ENCODE data around the gene PPP1R7. TPM values are rescaled to one million over a fixed set of nuclear protein-coding genes. Genes with fewer than 3 reads are reported as not detected.
A peak's percentile ranks its signal among the peaks of the same experiment; 100 is the strongest.
"Not testable (repeated sequence)": the region's sequence is repeated elsewhere in the genome, so short reads cannot be mapped to it uniquely, and the experiment has no call there.

Gene PPP1R7, protein sequence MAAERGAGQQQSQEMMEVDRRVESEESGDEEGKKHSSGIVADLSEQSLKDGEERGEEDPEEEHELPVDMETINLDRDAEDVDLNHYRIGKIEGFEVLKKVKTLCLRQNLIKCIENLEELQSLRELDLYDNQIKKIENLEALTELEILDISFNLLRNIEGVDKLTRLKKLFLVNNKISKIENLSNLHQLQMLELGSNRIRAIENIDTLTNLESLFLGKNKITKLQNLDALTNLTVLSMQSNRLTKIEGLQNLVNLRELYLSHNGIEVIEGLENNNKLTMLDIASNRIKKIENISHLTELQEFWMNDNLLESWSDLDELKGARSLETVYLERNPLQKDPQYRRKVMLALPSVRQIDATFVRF
- 46.7 and 73.7 TPM in 2 replicates for total RNA-seq

DNA sequence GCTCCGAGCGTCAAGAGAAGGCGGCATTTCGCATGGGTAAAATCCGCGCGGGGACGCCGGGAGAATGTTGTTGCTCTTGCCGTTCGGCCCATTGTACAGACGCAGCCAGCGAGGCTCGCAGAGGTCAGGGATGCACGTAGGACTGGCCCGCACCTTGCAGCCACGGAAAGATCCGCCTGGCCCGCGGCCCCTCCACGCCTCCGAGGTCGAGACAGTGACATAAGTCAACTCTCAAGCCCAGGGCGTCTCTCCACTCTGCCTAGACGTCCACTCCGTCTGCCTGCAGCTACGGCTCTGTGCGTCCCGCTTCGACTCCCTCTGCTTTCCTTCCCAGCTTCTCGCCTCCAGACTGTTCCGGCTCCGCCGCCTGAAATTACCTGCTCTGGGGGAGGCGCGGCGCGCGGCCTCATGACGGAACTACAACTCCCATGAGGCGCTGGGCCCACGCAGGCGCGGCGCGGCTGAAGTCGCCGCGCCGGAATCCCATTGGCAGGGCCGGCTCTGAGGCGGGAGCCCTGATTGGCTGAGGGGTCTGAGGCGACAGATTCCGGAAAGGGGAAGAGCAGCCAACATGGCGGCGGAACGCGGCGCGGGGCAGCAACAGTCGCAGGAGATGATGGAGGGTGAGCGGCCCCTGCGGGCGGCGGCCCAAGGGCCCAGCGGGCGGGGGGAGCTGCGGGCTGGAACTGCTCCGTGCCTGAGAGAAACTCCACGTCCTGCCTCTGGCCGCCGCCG is at the start of gene PPP1R7:
Gene PPP1R7, plus strand, starts transcription at position 543 of the 735 bp plus-strand sequence. Its CDS starts 29 bp downstream, at position 572.
- H2AFZ ChIP-seq (ENCODE audit: low read length) = peak within 1 kb of the TSS; percentile 99
- H3K9me3 ChIP-seq (ENCODE audit: low read depth, low read length) = no peaks in the 10 kb centered on the region
- H3K27me3 ChIP-seq (ENCODE audit: insufficient read depth, low read length) = no peaks in the 10 kb centered on the region
- DNase-seq (ENCODE audit: insufficient read length, low spot score, missing footprints) = peak; percentile 100
- H3K4me3 ChIP-seq (ENCODE audit: insufficient read depth, low read length) = peak within 1 kb of the TSS; percentile 91
- H3K4me2 ChIP-seq (ENCODE audit: insufficient read depth, low read length) = peak within 1 kb of the TSS; percentile 100
- H3K79me2 ChIP-seq (ENCODE audit: insufficient read depth, low read length) = peaks cover 49% of the 10 kb centered on the region
- H3K4me1 ChIP-seq (ENCODE audit: insufficient read depth, low read length) = peaks cover 32% of the 10 kb centered on the region
- H3K36me3 ChIP-seq (ENCODE audit: insufficient read depth, low read length) = peaks cover 3% of the 10 kb centered on the region
- peak within 1 kb of the TSS; percentile 71 for H3K27ac ChIP-seq (ENCODE audit: low read depth, low read length)
- peaks cover 13% of the 10 kb centered on the region for H4K20me1 ChIP-seq (ENCODE audit: insufficient read depth, low read length)
- TF ChIP-seq, protein P1, sequence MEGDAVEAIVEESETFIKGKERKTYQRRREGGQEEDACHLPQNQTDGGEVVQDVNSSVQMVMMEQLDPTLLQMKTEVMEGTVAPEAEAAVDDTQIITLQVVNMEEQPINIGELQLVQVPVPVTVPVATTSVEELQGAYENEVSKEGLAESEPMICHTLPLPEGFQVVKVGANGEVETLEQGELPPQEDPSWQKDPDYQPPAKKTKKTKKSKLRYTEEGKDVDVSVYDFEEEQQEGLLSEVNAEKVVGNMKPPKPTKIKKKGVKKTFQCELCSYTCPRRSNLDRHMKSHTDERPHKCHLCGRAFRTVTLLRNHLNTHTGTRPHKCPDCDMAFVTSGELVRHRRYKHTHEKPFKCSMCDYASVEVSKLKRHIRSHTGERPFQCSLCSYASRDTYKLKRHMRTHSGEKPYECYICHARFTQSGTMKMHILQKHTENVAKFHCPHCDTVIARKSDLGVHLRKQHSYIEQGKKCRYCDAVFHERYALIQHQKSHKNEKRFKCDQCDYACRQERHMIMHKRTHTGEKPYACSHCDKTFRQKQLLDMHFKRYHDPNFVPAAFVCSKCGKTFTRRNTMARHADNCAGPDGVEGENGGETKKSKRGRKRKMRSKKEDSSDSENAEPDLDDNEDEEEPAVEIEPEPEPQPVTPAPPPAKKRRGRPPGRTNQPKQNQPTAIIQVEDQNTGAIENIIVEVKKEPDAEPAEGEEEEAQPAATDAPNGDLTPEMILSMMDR (IDR thresholded peaks at IDR 0.05; ENCODE audit: extremely low read depth, low read depth, low read length) = no peak

DNA sequence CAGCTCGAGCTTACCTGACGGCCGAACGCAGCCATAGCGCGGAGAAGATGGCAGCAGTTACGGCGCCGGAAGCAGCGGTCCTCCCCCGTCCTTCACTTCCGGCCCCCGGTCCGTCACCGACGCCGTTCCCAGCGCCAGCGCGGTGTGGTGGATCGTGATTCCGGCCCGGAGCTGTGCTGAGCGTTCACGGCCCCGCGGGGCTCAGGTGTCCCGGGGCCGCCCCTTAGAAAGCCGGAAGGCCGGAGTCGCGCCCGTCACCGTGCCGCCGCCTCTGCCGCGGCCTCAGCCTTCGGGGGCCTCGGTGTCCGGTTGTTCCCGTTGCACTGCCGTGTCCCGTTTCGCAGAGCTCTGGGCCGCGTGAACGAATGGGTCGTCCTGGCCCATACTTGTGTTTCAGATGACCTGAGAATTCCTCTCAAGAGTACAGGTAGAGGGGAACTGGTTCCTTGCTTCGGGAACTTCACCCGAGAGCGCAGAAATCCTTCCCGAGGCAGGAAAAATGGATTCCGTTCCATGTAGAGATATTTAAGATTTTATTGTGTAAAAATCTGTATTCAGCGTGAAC is 47.9 kb upstream of the PPP1R7 start, which contains the start of gene MTERF4:
Gene MTERF4, minus strand, starts transcription at position 49 of the 565 bp plus-strand sequence. Its CDS starts 14 bp downstream, at position 35.
- H3K27me3 ChIP-seq (ENCODE audit: insufficient read depth, low read length) = no peaks in the 10 kb centered on the region
- TF ChIP-seq, protein P1 (IDR thresholded peaks at IDR 0.05; ENCODE audit: extremely low read depth, low read depth, low read length) = no peak
- H3K4me2 ChIP-seq (ENCODE audit: insufficient read depth, low read length) = peak within 1 kb of the TSS; percentile 87
- peaks cover 4% of the 10 kb centered on the region for H4K20me1 ChIP-seq (ENCODE audit: insufficient read depth, low read length)
- peak within 1 kb of the TSS; percentile 64 for H3K27ac ChIP-seq (ENCODE audit: low read depth, low read length)
- H3K4me3 ChIP-seq (ENCODE audit: insufficient read depth, low read length) = peak within 1 kb of the TSS; percentile 86
- H3K36me3 ChIP-seq (ENCODE audit: insufficient read depth, low read length) = peaks cover 18% of the 10 kb centered on the region
- peaks cover 53% of the 10 kb centered on the region for H3K79me2 ChIP-seq (ENCODE audit: insufficient read depth, low read length)
- H2AFZ ChIP-seq (ENCODE audit: low read length) = peak within 1 kb of the TSS; percentile 94
- H3K4me1 ChIP-seq (ENCODE audit: insufficient read depth, low read length) = peaks cover 17% of the 10 kb centered on the region
- no peaks in the 10 kb centered on the region for H3K9me3 ChIP-seq (ENCODE audit: low read depth, low read length)
- peak; percentile 98 for DNase-seq (ENCODE audit: insufficient read length, low spot score, missing footprints)

DNA sequence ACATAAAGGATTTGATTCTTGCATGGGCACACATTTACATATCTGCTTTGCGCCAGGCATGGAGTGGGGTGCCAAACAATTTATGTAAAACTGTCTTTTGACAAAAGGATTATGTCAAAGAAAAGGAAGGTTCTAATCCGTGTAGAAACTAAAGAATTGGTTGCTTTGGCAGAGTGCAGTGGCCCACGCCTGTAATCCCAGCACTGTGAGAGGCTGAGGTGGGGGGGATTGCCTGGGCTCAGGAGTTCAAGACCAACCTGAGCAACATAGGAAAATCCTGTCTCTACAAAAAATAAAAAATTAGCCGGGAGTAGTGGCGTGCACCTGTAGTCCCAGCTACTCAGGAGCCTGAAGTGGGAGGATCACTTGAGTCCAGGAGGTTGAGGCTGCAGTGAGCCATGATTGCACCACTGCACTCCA is 47.1 kb upstream of the PPP1R7 start:
- Histone ChIP-seq H2AFZ (ENCODE audit: low read length) (peak overlapping the region; percentile 94), H3K4me3 (ENCODE audit: insufficient read depth, low read length) (peak overlapping the region; percentile 86), H3K4me2 (ENCODE audit: insufficient read depth, low read length) (peak overlapping the region; percentile 87), H3K27me3 (ENCODE audit: insufficient read depth, low read length) (no peaks in the 10 kb centered on the region), H3K36me3 (ENCODE audit: insufficient read depth, low read length) (peaks cover 12% of the 10 kb centered on the region), H4K20me1 (ENCODE audit: insufficient read depth, low read length) (peaks cover 4% of the 10 kb centered on the region), H3K4me1 (ENCODE audit: insufficient read depth, low read length) (peaks cover 17% of the 10 kb centered on the region), H3K27ac (ENCODE audit: low read depth, low read length) (peak overlapping the region; percentile 64), H3K9me3 (ENCODE audit: low read depth, low read length) (no peaks in the 10 kb centered on the region), H3K79me2 (ENCODE audit: insufficient read depth, low read length) (peaks cover 45% of the 10 kb centered on the region)
- TF ChIP-seq, protein P1 (IDR thresholded peaks at IDR 0.05; ENCODE audit: extremely low read depth, low read depth, low read length) = no peak
- DNase-seq (ENCODE audit: insufficient read length, low spot score, missing footprints) = no peak

GRCh38 chr2:241104611-241105010 is 45.7 kb upstream of the PPP1R7 start:
- H3K4me3 ChIP-seq (ENCODE audit: insufficient read depth, low read length); H2AFZ ChIP-seq (ENCODE audit: low read length); H3K27ac ChIP-seq (ENCODE audit: low read depth, low read length); H3K9me3 ChIP-seq (ENCODE audit: low read depth, low read length); H4K20me1 ChIP-seq (ENCODE audit: insufficient read depth, low read length); H3K4me2 ChIP-seq (ENCODE audit: insufficient read depth, low read length); H3K27me3 ChIP-seq (ENCODE audit: insufficient read depth, low read length); H3K36me3 ChIP-seq (ENCODE audit: insufficient read depth, low read length); DNase-seq (ENCODE audit: insufficient read length, low spot score, missing footprints): not testable (repeated sequence)
- peaks cover 33% of the 10 kb centered on the region for H3K79me2 ChIP-seq (ENCODE audit: insufficient read depth, low read length)
- peaks cover 17% of the 10 kb centered on the region for H3K4me1 ChIP-seq (ENCODE audit: insufficient read depth, low read length)

Data from osteoblast (primary cell).